Liver (tissue), 9 donors: ENCODE results near the gene PIGO. TPM values are rescaled to one million over a fixed set of nuclear protein-coding genes. Genes with fewer than 3 reads are reported as not detected.
A peak's percentile ranks its signal among the peaks of the same experiment; 100 is the strongest.

Experiments
- DNase-seq: peaks from one replicate; pipeline ENCODE4 v3.0.0-alpha.2; 2017; ENCODE audit warnings: low spot score
- H3K27ac ChIP-seq, 2 donors: one replicate each; pipeline ENCODE4 v1.7.0; 2013; ENCODE audit warnings: inconsistent platforms in 2 of 2, low read length in 2 of 2, control low read depth in 1 of 2, low read depth in 1 of 2, mild to moderate bottlenecking in 1 of 2
- H3K27me3 ChIP-seq, 4 donors: one replicate each; pipeline versions ENCODE4 v1.6.1 to v1.7.0; 2013; ENCODE audit warnings: low read length in 3 of 4, inconsistent platforms in 1 of 4, mild to moderate bottlenecking in 1 of 4, moderate library complexity in 1 of 4; ENCODE audit not compliant: control insufficient read depth in 4 of 4, insufficient read depth in 4 of 4
- H3K36me3 ChIP-seq, 4 donors: one replicate each; pipeline versions ENCODE4 v1.6.1 to v1.7.0; 2013; ENCODE audit warnings: low read length in 3 of 4, mild to moderate bottlenecking in 3 of 4, low read depth in 1 of 4, moderate library complexity in 1 of 4; ENCODE audit not compliant: control insufficient read depth in 4 of 4, insufficient read depth in 3 of 4
- H3K4me1 ChIP-seq, 4 donors: one replicate each; pipeline versions ENCODE4 v1.6.1 to v1.7.0; 2013; ENCODE audit warnings: low read length in 3 of 4, mild to moderate bottlenecking in 3 of 4, moderate library complexity in 1 of 4; ENCODE audit not compliant: control insufficient read depth in 4 of 4, insufficient read depth in 4 of 4
- H3K4me3 ChIP-seq, 3 donors: one replicate each; pipeline versions ENCODE4 v1.6.1 to v1.7.0; 2013; ENCODE audit warnings: low read length in 3 of 3, control low read depth in 1 of 3, low read depth in 1 of 3, mild to moderate bottlenecking in 1 of 3
- H3K9ac ChIP-seq, 2 donors: one replicate each; pipeline ENCODE4 v1.7.0; 2013; ENCODE audit warnings: low read length in 2 of 2, mild to moderate bottlenecking in 2 of 2, moderate library complexity in 2 of 2, control low read depth in 1 of 2, low read depth in 1 of 2
- H3K9me3 ChIP-seq, 4 donors: one replicate each; pipeline versions ENCODE4 v1.6.1 to v1.7.0; 2013; ENCODE audit warnings: low read length in 3 of 4; ENCODE audit not compliant: control insufficient read depth in 4 of 4
- ATF3 ChIP-seq: IDR thresholded peaks from 2 replicates; pipeline ENCODE4 v1.6.1; 2016; ENCODE audit warnings: antibody characterized with exemption
- EGR1 ChIP-seq, 2 donors: IDR thresholded peaks; 2 replicates each; pipeline ENCODE4 v1.6.1; 2016 to 2018; ENCODE audit warnings: antibody characterized with exemption in 2 of 2, low read depth in 2 of 2
- FOXA1 ChIP-seq: IDR thresholded peaks from 2 replicates; pipeline ENCODE4 v1.6.1; 2016; ENCODE audit warnings: antibody characterized with exemption
- FOXA2 ChIP-seq: IDR thresholded peaks from 2 replicates; pipeline ENCODE4 v1.6.1; 2016; ENCODE audit warnings: antibody characterized with exemption
- GABPA ChIP-seq, 2 donors: IDR thresholded peaks in 1 of 2; conservative IDR thresholded peaks in 1 of 2; 2 replicates each; pipeline ENCODE4 v1.6.1; 2016; ENCODE audit warnings: antibody characterized with exemption in 2 of 2, mild to moderate bottlenecking in 1 of 2, moderate library complexity in 1 of 2
- HNF4A ChIP-seq, 2 donors: conservative IDR thresholded peaks; 2 replicates each; pipeline ENCODE4 v1.6.1; 2016; ENCODE audit warnings: antibody characterized with exemption in 2 of 2, mild to moderate bottlenecking in 2 of 2
- HNF4G ChIP-seq: IDR thresholded peaks from 2 replicates; pipeline ENCODE4 v1.6.1; 2016; ENCODE audit warnings: antibody characterized with exemption
- JUND ChIP-seq, 2 donors: IDR thresholded peaks; 2 replicates each; pipeline ENCODE4 v1.6.1; 2016; ENCODE audit warnings: antibody characterized with exemption in 2 of 2
- NR2F2 ChIP-seq: IDR thresholded peaks from 2 replicates; pipeline ENCODE4 v1.6.1; 2016; ENCODE audit warnings: antibody characterized with exemption
- RAD21 ChIP-seq, 2 donors: IDR thresholded peaks; 2 replicates each; pipeline ENCODE4 v1.6.1; 2016; ENCODE audit warnings: antibody characterized with exemption in 2 of 2, mild to moderate bottlenecking in 2 of 2
- RXRA ChIP-seq, 2 donors: IDR thresholded peaks; 2 replicates each; pipeline ENCODE4 v1.6.1; 2017 to 2018; ENCODE audit warnings: antibody characterized with exemption in 2 of 2, mild to moderate bottlenecking in 1 of 2
- SP1 ChIP-seq: IDR thresholded peaks from 2 replicates; pipeline ENCODE4 v1.6.1; 2018; ENCODE audit warnings: antibody characterized with exemption, mild to moderate bottlenecking
- TAF1 ChIP-seq: conservative IDR thresholded peaks from 2 replicates; pipeline ENCODE4 v1.6.1; 2016; ENCODE audit warnings: antibody characterized with exemption, mild to moderate bottlenecking
- YY1 ChIP-seq: IDR thresholded peaks from 2 replicates; pipeline ENCODE4 v1.6.1; 2016; ENCODE audit warnings: antibody characterized with exemption, mild to moderate bottlenecking
- ZBTB33 ChIP-seq: IDR thresholded peaks from 2 replicates; pipeline ENCODE4 v1.6.1; 2016; ENCODE audit warnings: antibody characterized with exemption
- WGBS: extraction: QIAGEN DNeasy Blood & Tissue Kit; methylation state at CpG from one replicate; pipeline ENCODE4 v1.1.7; 2013; 5-methylcytosine and 5-hydroxymethylcytosine counted together
- polyA plus RNA-seq, 2 donors: library from polyadenylated mRNA; stranded (reverse) in 1 of 2; unstranded in 1 of 2; fragments of 200-250 nt in 1 of 2; fragments of >200 nt in 1 of 2; fragmentation: Nextera tagmentation in 1 of 2; extraction: Ambion mirVana in 1 of 2; gene quantifications; one replicate each; pipeline versions ENCODE4 v1.2.1 to v1.2.3, GENCODE V29; 2013 to 2015
- total RNA-seq, 2 donors: library from RNA; depleted of rRNA; stranded (reverse); fragments of >200 nt; gene quantifications; one replicate each; pipeline ENCODE4 v1.2.3, GENCODE V29; 2014
- TF ChIP-seq, protein P1 (sequence below): fragments of 150-350 bp; IDR thresholded peaks from 2 replicates; pipeline ENCODE4 v1.5.1; 2017; ENCODE audit warnings: improper control_type of control experiment, low read depth, low read length; ENCODE audit not compliant: missing input control
- TF ChIP-seq, protein P2 (sequence below): IDR thresholded peaks from 2 replicates; pipeline ENCODE4 v1.6.1; 2016; ENCODE audit warnings: antibody characterized with exemption
- TF ChIP-seq, protein P3 (sequence below): IDR thresholded peaks from 2 replicates; pipeline ENCODE4 v1.6.1; 2016; ENCODE audit warnings: antibody characterized with exemption, mild to moderate bottlenecking
- donor health status: healthy.
- donor health status: healthy.
- donor health status: healthy.
- donor health status: healthy.
- donor health status: healthy.

The PIGO gene
- total and polyA plus RNA-seq, 4 donors = 10.5 to 16.0 (median 15.5) TPM

DNA sequence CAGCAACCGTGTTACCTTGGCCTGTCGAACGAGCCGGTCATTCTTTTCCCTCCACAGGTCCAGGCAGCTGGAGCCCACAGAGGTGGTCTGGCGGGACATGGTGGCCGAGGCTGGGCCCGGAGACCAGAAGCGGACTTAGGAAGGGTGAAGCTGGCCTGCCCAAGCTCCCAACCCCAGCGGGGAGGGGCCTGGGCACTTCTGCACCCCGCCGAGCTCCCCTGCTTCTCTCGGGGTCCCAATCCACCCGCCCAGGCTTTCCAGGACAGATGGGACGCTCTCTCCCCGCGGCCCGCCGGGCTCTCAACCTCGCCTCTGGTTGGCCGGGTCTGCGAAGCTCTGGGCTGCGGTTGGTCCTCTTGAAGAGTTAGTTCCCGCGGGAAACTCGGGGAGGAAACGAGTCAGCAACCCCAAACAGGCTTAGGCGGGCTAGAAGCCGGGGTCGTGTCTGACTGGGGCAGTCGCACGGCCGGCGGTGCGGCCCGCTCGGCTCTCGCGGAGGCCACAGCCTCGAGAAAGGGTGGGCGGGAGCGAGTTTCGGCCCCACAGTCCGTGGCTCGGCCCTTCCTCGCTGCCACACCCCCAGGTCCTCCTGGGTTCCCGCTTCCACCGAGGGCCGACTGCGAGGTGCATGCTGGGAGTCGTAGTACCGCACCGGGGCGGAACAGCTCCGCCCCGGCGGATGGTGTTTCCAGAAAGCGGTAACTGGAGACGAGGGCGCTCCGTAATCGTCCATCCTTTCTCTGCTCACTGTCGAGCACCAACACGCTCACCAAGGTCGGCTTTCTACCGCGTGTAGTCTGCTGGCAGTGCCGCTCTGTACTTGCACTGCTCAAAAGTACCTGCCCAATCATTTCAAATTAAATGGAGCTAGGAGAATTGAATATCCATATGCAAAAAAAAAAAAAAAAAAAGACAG lies 16.7 kb downstream of the PIGO start, which contains the start of gene FANCG:
Gene FANCG, minus strand, starts transcription at position 517 of the 916 bp plus-strand sequence. Its CDS starts 418 bp downstream, at position 99.
- Histone ChIP-seq H3K4me3 (peak within 1 kb of the TSS; percentile 88 to 95 (median 95)), H3K9me3 (no peaks in the 10 kb centered on the region), H3K36me3 (peaks cover 0 to 5% (median 0%) of the 10 kb centered on the region in 4 donors), H3K27me3 (no peaks in the 10 kb centered on the region), H3K4me1 (peaks cover 2 to 17% (median 14%) of the 10 kb centered on the region in 4 donors), H3K27ac (peak within 1 kb of the TSS; percentile 32 to 75), H3K9ac (peak within 1 kb of the TSS; percentile 4 to 8)
- under 1% methylated on average over 67 of the region's 67 CpGs for WGBS
- no peak for TF ChIP-seq ATF3
- TF ChIP-seq EGR1 (IDR thresholded peaks at IDR 0.05; ENCODE audit: low read depth in 2 of 2) = no peak
- peak; percentile 68 to 87 for TF ChIP-seq GABPA (IDR thresholded peaks at IDR 0.05 in 1 of 2, conservative IDR thresholded peaks at IDR 0.05 in 1 of 2)
- TF ChIP-seq, protein P1, sequence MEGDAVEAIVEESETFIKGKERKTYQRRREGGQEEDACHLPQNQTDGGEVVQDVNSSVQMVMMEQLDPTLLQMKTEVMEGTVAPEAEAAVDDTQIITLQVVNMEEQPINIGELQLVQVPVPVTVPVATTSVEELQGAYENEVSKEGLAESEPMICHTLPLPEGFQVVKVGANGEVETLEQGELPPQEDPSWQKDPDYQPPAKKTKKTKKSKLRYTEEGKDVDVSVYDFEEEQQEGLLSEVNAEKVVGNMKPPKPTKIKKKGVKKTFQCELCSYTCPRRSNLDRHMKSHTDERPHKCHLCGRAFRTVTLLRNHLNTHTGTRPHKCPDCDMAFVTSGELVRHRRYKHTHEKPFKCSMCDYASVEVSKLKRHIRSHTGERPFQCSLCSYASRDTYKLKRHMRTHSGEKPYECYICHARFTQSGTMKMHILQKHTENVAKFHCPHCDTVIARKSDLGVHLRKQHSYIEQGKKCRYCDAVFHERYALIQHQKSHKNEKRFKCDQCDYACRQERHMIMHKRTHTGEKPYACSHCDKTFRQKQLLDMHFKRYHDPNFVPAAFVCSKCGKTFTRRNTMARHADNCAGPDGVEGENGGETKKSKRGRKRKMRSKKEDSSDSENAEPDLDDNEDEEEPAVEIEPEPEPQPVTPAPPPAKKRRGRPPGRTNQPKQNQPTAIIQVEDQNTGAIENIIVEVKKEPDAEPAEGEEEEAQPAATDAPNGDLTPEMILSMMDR = no peak
- no peak for TF ChIP-seq TAF1
- peak in 1 of 2 donors; percentile 15 for TF ChIP-seq HNF4A (conservative IDR thresholded peaks at IDR 0.05)
- TF ChIP-seq, protein P2, sequence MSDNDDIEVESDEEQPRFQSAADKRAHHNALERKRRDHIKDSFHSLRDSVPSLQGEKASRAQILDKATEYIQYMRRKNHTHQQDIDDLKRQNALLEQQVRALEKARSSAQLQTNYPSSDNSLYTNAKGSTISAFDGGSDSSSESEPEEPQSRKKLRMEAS = peak; percentile 80
- TF ChIP-seq YY1 = peak; percentile 88
- TF ChIP-seq NR2F2 = no peak
- TF ChIP-seq HNF4G = no peak
- TF ChIP-seq FOXA2 = peak; percentile 9
- TF ChIP-seq FOXA1 = no peak
- TF ChIP-seq RXRA (IDR thresholded peaks at IDR 0.05) = peak; percentile 20 to 38
- no peak for TF ChIP-seq JUND (IDR thresholded peaks at IDR 0.05)
- peak; percentile 53 for TF ChIP-seq SP1
- TF ChIP-seq, protein P3, sequence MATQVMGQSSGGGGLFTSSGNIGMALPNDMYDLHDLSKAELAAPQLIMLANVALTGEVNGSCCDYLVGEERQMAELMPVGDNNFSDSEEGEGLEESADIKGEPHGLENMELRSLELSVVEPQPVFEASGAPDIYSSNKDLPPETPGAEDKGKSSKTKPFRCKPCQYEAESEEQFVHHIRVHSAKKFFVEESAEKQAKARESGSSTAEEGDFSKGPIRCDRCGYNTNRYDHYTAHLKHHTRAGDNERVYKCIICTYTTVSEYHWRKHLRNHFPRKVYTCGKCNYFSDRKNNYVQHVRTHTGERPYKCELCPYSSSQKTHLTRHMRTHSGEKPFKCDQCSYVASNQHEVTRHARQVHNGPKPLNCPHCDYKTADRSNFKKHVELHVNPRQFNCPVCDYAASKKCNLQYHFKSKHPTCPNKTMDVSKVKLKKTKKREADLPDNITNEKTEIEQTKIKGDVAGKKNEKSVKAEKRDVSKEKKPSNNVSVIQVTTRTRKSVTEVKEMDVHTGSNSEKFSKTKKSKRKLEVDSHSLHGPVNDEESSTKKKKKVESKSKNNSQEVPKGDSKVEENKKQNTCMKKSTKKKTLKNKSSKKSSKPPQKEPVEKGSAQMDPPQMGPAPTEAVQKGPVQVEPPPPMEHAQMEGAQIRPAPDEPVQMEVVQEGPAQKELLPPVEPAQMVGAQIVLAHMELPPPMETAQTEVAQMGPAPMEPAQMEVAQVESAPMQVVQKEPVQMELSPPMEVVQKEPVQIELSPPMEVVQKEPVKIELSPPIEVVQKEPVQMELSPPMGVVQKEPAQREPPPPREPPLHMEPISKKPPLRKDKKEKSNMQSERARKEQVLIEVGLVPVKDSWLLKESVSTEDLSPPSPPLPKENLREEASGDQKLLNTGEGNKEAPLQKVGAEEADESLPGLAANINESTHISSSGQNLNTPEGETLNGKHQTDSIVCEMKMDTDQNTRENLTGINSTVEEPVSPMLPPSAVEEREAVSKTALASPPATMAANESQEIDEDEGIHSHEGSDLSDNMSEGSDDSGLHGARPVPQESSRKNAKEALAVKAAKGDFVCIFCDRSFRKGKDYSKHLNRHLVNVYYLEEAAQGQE = peak; percentile 19
- peak; percentile 79 for TF ChIP-seq ZBTB33
- no peak for TF ChIP-seq RAD21 (IDR thresholded peaks at IDR 0.05)
- DNase-seq = peak; percentile 86
